ENCODE results near the gene DAP.

Gene DAP

GRCh38 chr5:10743951-10744350 is 17.1 kb downstream of the DAP start:
- H3K27me3 ChIP-seq (ENCODE audit: insufficient read depth, low read length): no peaks in the 10 kb centered on the region
- no peak overlapping the region for H3K4ac ChIP-seq (ENCODE audit: low read depth, low read length)
- H3K14ac ChIP-seq (ENCODE audit: low read length): no peak overlapping the region
- no peak overlapping the region for H2AK5ac ChIP-seq (ENCODE audit: low read length)
- no peak overlapping the region for H4K91ac ChIP-seq (ENCODE audit: low read depth, low read length)
- H2BK12ac ChIP-seq (ENCODE audit: low read length): no peak overlapping the region
- H4K12ac ChIP-seq (ENCODE audit: low read depth, low read length): no peak overlapping the region
- H3K36me3 ChIP-seq (ENCODE audit: control insufficient read depth in 1 of 2, insufficient read depth in 2 of 2, low read length in 2 of 2): peaks cover 22 to 42% of the 10 kb centered on the region in 2 experiments
- H2BK120ac ChIP-seq (ENCODE audit: insufficient read depth, low read length, poor library complexity): no peak overlapping the region
- no peaks in the 10 kb centered on the region for H3K79me2 ChIP-seq (ENCODE audit: control insufficient read depth, insufficient read depth, low read length, poor library complexity)
- H3K9ac ChIP-seq (ENCODE audit: low read length): no peak overlapping the region
- no peak overlapping the region for H3K18ac ChIP-seq (ENCODE audit: low read length)
- H3K79me1 ChIP-seq (ENCODE audit: low read length): peaks cover 2% of the 10 kb centered on the region
- no peak for DNase-seq
- H3K4me1 ChIP-seq (ENCODE audit: control insufficient read depth in 1 of 2, insufficient read depth in 2 of 2, low read length in 2 of 2): peaks cover 0 to 5% of the 10 kb centered on the region in 2 experiments
- H3K9me3 ChIP-seq (ENCODE audit: insufficient read depth, low read depth, low read length): peaks cover 2% of the 10 kb centered on the region
- no peak overlapping the region for H3K4me2 ChIP-seq (ENCODE audit: low read length)
- H3K4me3 ChIP-seq (ENCODE audit: low read depth, low read length): no peak overlapping the region
- no peak overlapping the region for H2AFZ ChIP-seq (ENCODE audit: insufficient read depth, low read length, poor library complexity)
- H4K8ac ChIP-seq (ENCODE audit: low read depth, low read length): no peak overlapping the region
- no peak overlapping the region for H2BK5ac ChIP-seq (ENCODE audit: low read depth, low read length, poor library complexity)
- no peak overlapping the region for H3K23ac ChIP-seq (ENCODE audit: low read length)
- no peak overlapping the region for H3K27ac ChIP-seq (ENCODE audit: low read depth, low read length)

GRCh38 chr5:10743526-10743925 is 17.5 kb downstream of the DAP start:
- no peak overlapping the region for H3K27ac ChIP-seq (ENCODE audit: low read depth, low read length)
- H3K14ac ChIP-seq (ENCODE audit: low read length): no peak overlapping the region
- no peak overlapping the region for H2BK12ac ChIP-seq (ENCODE audit: low read length)
- peaks cover 3% of the 10 kb centered on the region for H3K9me3 ChIP-seq (ENCODE audit: insufficient read depth, low read depth, low read length)
- H3K4me2 ChIP-seq (ENCODE audit: low read length): no peak overlapping the region
- H3K4ac ChIP-seq (ENCODE audit: low read depth, low read length): no peak overlapping the region
- no peak overlapping the region for H4K8ac ChIP-seq (ENCODE audit: low read depth, low read length)
- no peak overlapping the region for H3K23ac ChIP-seq (ENCODE audit: low read length)
- no peak for DNase-seq
- H3K4me1 ChIP-seq (ENCODE audit: control insufficient read depth in 1 of 2, insufficient read depth in 2 of 2, low read length in 2 of 2): peaks cover 0 to 5% of the 10 kb centered on the region in 2 experiments
- no peak overlapping the region for H2AK5ac ChIP-seq (ENCODE audit: low read length)
- H3K27me3 ChIP-seq (ENCODE audit: insufficient read depth, low read length): no peaks in the 10 kb centered on the region
- no peaks in the 10 kb centered on the region for H3K79me2 ChIP-seq (ENCODE audit: control insufficient read depth, insufficient read depth, low read length, poor library complexity)
- H4K91ac ChIP-seq (ENCODE audit: low read depth, low read length): no peak overlapping the region
- H2BK5ac ChIP-seq (ENCODE audit: low read depth, low read length, poor library complexity): no peak overlapping the region
- H3K36me3 ChIP-seq (ENCODE audit: control insufficient read depth in 1 of 2, insufficient read depth in 2 of 2, low read length in 2 of 2): peaks cover 22 to 42% of the 10 kb centered on the region in 2 experiments
- H2BK120ac ChIP-seq (ENCODE audit: insufficient read depth, low read length, poor library complexity): no peak overlapping the region
- no peak overlapping the region for H2AFZ ChIP-seq (ENCODE audit: insufficient read depth, low read length, poor library complexity)
- no peak overlapping the region for H4K12ac ChIP-seq (ENCODE audit: low read depth, low read length)
- no CpG with 5 or more reads among the region's 5 CpGs for WGBS (ENCODE audit: extremely low coverage, insufficient coverage, insufficient read length)
- no peak overlapping the region for H3K9ac ChIP-seq (ENCODE audit: low read length)
- peaks cover 2% of the 10 kb centered on the region for H3K79me1 ChIP-seq (ENCODE audit: low read length)
- H3K4me3 ChIP-seq (ENCODE audit: low read depth, low read length): no peak overlapping the region
- H3K18ac ChIP-seq (ENCODE audit: low read length): no peak overlapping the region

DNA sequence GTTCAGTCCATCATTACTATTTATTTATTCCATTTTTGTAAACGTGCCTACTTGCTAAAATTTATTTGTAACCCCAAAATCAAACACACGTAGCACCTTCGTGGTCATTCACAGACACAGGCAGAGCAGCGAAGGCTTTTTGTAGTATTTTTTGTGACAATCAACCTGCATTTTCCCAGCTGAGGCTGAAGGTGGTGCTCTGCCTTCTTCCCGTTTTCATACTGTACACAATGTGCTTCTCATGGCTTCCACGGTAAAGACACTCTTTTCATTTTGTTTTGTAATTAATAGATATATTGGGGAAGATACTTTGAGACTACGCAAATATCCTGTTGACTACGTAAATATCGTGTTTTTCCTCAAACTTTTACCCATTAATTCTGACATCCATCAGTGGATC is 19.4 kb downstream of the DAP start:
- Histone ChIP-seq H3K79me1 (ENCODE audit: low read length) (peaks cover 6% of the 10 kb centered on the region), H4K8ac (ENCODE audit: low read depth, low read length) (no peak overlapping the region), H3K18ac (ENCODE audit: low read length) (no peak overlapping the region), H3K79me2 (ENCODE audit: control insufficient read depth, insufficient read depth, low read length, poor library complexity) (peaks cover 2% of the 10 kb centered on the region), H2BK120ac (ENCODE audit: insufficient read depth, low read length, poor library complexity) (no peak overlapping the region), H2AK5ac (ENCODE audit: low read length) (no peak overlapping the region), H3K4ac (ENCODE audit: low read depth, low read length) (no peak overlapping the region), H4K12ac (ENCODE audit: low read depth, low read length) (no peak overlapping the region), H3K9ac (ENCODE audit: low read length) (no peak overlapping the region), H3K14ac (ENCODE audit: low read length) (no peak overlapping the region), H3K23ac (ENCODE audit: low read length) (no peak overlapping the region), H2AFZ (ENCODE audit: insufficient read depth, low read length, poor library complexity) (no peak overlapping the region), H3K9me3 (ENCODE audit: insufficient read depth, low read depth, low read length) (peaks cover 3% of the 10 kb centered on the region), H3K4me3 (ENCODE audit: low read depth, low read length) (no peak overlapping the region), H3K27me3 (ENCODE audit: insufficient read depth, low read length) (no peaks in the 10 kb centered on the region), H3K36me3 (ENCODE audit: control insufficient read depth in 1 of 2, insufficient read depth in 2 of 2, low read length in 2 of 2) (peaks cover 14 to 33% of the 10 kb centered on the region in 2 experiments), H3K27ac (ENCODE audit: low read depth, low read length) (no peak overlapping the region), H2BK5ac (ENCODE audit: low read depth, low read length, poor library complexity) (no peak overlapping the region), H3K4me2 (ENCODE audit: low read length) (no peak overlapping the region), H4K91ac (ENCODE audit: low read depth, low read length) (no peak overlapping the region), H3K4me1 (ENCODE audit: control insufficient read depth in 1 of 2, insufficient read depth in 2 of 2, low read length in 2 of 2) (peaks cover 0 to 9% of the 10 kb centered on the region in 2 experiments), H2BK12ac (ENCODE audit: low read length) (no peak overlapping the region)
- WGBS (ENCODE audit: extremely low coverage, insufficient coverage, insufficient read length): no CpG with 5 or more reads among the region's 9 CpGs
- DNase-seq: no peak

- Histone ChIP-seq H3K4ac (ENCODE audit: low read depth, low read length) (no peak overlapping the region), H4K8ac (ENCODE audit: low read depth, low read length) (no peak overlapping the region), H4K91ac (ENCODE audit: low read depth, low read length) (no peak overlapping the region), H3K4me3 (ENCODE audit: low read depth, low read length) (no peak overlapping the region), H3K4me2 (ENCODE audit: low read length) (no peak overlapping the region), H3K27me3 (ENCODE audit: insufficient read depth, low read length) (no peaks in the 10 kb centered on the region), H3K4me1 (ENCODE audit: control insufficient read depth in 1 of 2, insufficient read depth in 2 of 2, low read length in 2 of 2) (peaks cover 0 to 9% of the 10 kb centered on the region in 2 experiments), H3K23ac (ENCODE audit: low read length) (no peak overlapping the region), H2AK5ac (ENCODE audit: low read length) (no peak overlapping the region), H2AFZ (ENCODE audit: insufficient read depth, low read length, poor library complexity) (no peak overlapping the region), H3K14ac (ENCODE audit: low read length) (no peak overlapping the region), H2BK120ac (ENCODE audit: insufficient read depth, low read length, poor library complexity) (no peak overlapping the region), H2BK12ac (ENCODE audit: low read length) (no peak overlapping the region), H4K12ac (ENCODE audit: low read depth, low read length) (no peak overlapping the region), H3K18ac (ENCODE audit: low read length) (no peak overlapping the region), H3K9me3 (ENCODE audit: insufficient read depth, low read depth, low read length) (peaks cover 3% of the 10 kb centered on the region), H2BK5ac (ENCODE audit: low read depth, low read length, poor library complexity) (no peak overlapping the region), H3K79me2 (ENCODE audit: control insufficient read depth, insufficient read depth, low read length, poor library complexity) (peaks cover 2% of the 10 kb centered on the region), H3K9ac (ENCODE audit: low read length) (no peak overlapping the region), H3K36me3 (ENCODE audit: control insufficient read depth in 1 of 2, insufficient read depth in 2 of 2, low read length in 2 of 2) (peaks cover 17 to 39% of the 10 kb centered on the region in 2 experiments), H3K79me1 (ENCODE audit: low read length) (peaks cover 6% of the 10 kb centered on the region), H3K27ac (ENCODE audit: low read depth, low read length) (no peak overlapping the region)
- no CpG with 5 or more reads among the region's 2 CpGs for WGBS (ENCODE audit: extremely low coverage, insufficient coverage, insufficient read length)
- DNase-seq: no peak
Observed at GRCh38 chr5:10740384-10740783, 20.6 kb downstream of the DAP start.

Data from trophoblast cell (in vitro differentiated cells and primary cell).